Skeletal muscle tissue (tissue), 5 donors: Measurements from ENCODE around the gene TCP11L1. TPM values are rescaled to one million over a fixed set of nuclear protein-coding genes. Genes with fewer than 3 reads are reported as not detected.
"Not testable (repeated sequence)": the region's sequence is repeated elsewhere in the genome, so short reads cannot be mapped to it uniquely, and the experiment has no call there.

Experiments
- H3K27ac ChIP-seq: one replicate; pipeline ENCODE4 v1.7.0; 2013; ENCODE audit warnings: mild to moderate bottlenecking, low read depth, low read length, inconsistent platforms
- H3K27me3 ChIP-seq, 3 donors: one replicate each; pipeline ENCODE4 v1.7.0; 2013; ENCODE audit warnings: low read length in 3 of 3; ENCODE audit not compliant: control insufficient read depth in 3 of 3, insufficient read depth in 3 of 3
- H3K36me3 ChIP-seq, 3 donors: one replicate each; pipeline ENCODE4 v1.7.0; 2013; ENCODE audit warnings: low read length in 3 of 3; ENCODE audit not compliant: control insufficient read depth in 3 of 3, insufficient read depth in 3 of 3
- H3K4me1 ChIP-seq, 3 donors: one replicate each; pipeline ENCODE4 v1.7.0; 2013; ENCODE audit warnings: low read length in 3 of 3, mild to moderate bottlenecking in 3 of 3; ENCODE audit not compliant: control insufficient read depth in 3 of 3, insufficient read depth in 3 of 3
- H3K4me3 ChIP-seq, 3 donors: one replicate each; pipeline ENCODE4 v1.7.0; 2013; ENCODE audit warnings: low read length in 3 of 3
- H3K9ac ChIP-seq, 3 donors: one replicate each; pipeline ENCODE4 v1.7.0; 2013; ENCODE audit warnings: low read length in 3 of 3, mild to moderate bottlenecking in 3 of 3, moderate library complexity in 2 of 3, low read depth in 1 of 3
- H3K9me3 ChIP-seq, 3 donors: one replicate each; pipeline ENCODE4 v1.7.0; 2013; ENCODE audit warnings: low read length in 3 of 3; ENCODE audit not compliant: control insufficient read depth in 3 of 3
- small RNA-seq: library from RNA; depleted of rRNA; stranded (forward); fragments of <200 nt; gene quantifications from one replicate; pipeline ENCODE3, GENCODE V24; 2014
- total RNA-seq: library from RNA; depleted of rRNA; stranded (reverse); fragments of >200 nt; gene quantifications from one replicate; pipeline ENCODE4 v1.2.3, GENCODE V29; 2014
- donor health status: Osteomylitis.

The TCP11L1 gene
- total RNA-seq, 1 donor from 2014 or later = 11.5 TPM

GRCh38 chr11:33089776-33090175 is 50.4 kb downstream of the TCP11L1 start:
- Histone ChIP-seq H3K9me3 (no peaks in the 10 kb centered on the region), H3K9ac (no peak overlapping the region), H3K4me3 (no peak overlapping the region), H3K4me1 (no peaks in the 10 kb centered on the region), H3K27me3 (no peaks in the 10 kb centered on the region), H3K36me3 (peaks cover 0 to 13% (median 8%) of the 10 kb centered on the region in 3 donors), H3K27ac (no peak overlapping the region)

GRCh38 chr11:33094157-33094556 is 54.8 kb downstream of the TCP11L1 start:
- no peak overlapping the region for H3K9ac ChIP-seq
- no peaks in the 10 kb centered on the region for H3K27me3 ChIP-seq
- H3K9me3 ChIP-seq = no peaks in the 10 kb centered on the region
- no peak overlapping the region for H3K27ac ChIP-seq
- peaks cover 5 to 12% (median 5%) of the 10 kb centered on the region in 3 donors for H3K36me3 ChIP-seq
- H3K4me3 ChIP-seq = no peak overlapping the region
- no peaks in the 10 kb centered on the region for H3K4me1 ChIP-seq

- no peaks in the 10 kb centered on the region for H3K4me1 ChIP-seq
- H3K9me3 ChIP-seq = no peaks in the 10 kb centered on the region
- H3K4me3 ChIP-seq = no peak overlapping the region
- no peaks in the 10 kb centered on the region for H3K27me3 ChIP-seq
- no peak overlapping the region for H3K27ac ChIP-seq
- H3K36me3 ChIP-seq = peaks cover 7 to 29% (median 11%) of the 10 kb centered on the region in 3 donors
- no peak overlapping the region for H3K9ac ChIP-seq
Measured at GRCh38 chr11:33103836-33104235, 64.5 kb downstream of the TCP11L1 start.

GRCh38 chr11:33109294-33109895 is 70.0 kb downstream of the TCP11L1 start:
- peaks cover 0 to 6% (median 0%) of the 10 kb centered on the region in 3 donors for H3K36me3 ChIP-seq
- peak overlapping the region; percentile 32 for H3K27ac ChIP-seq
- no peak overlapping the region for H3K9ac ChIP-seq
- no peak overlapping the region for H3K4me3 ChIP-seq
- peaks cover 0 to 6% (median 0%) of the 10 kb centered on the region in 3 donors for H3K4me1 ChIP-seq
- H3K9me3 ChIP-seq = no peaks in the 10 kb centered on the region
- H3K27me3 ChIP-seq = no peaks in the 10 kb centered on the region

- Histone ChIP-seq H3K9me3 (no peaks in the 10 kb centered on the region), H3K9ac (no peak overlapping the region), H3K36me3 (peaks cover 0 to under 1% (median 0%) of the 10 kb centered on the region in 3 donors), H3K27ac (peak overlapping the region; percentile 32), H3K4me3 (no peak overlapping the region), H3K27me3 (no peaks in the 10 kb centered on the region), H3K4me1 (peaks cover 0 to 6% (median 0%) of the 10 kb centered on the region in 3 donors)
Measured at GRCh38 chr11:33110083-33110482, 70.7 kb downstream of the TCP11L1 start.

- no peaks in the 10 kb centered on the region for H3K27me3 ChIP-seq
- H3K27ac ChIP-seq = no peak overlapping the region
- H3K4me1 ChIP-seq = no peaks in the 10 kb centered on the region
- H3K36me3 ChIP-seq = no peaks in the 10 kb centered on the region
- no peak overlapping the region for H3K4me3 ChIP-seq
- no peak overlapping the region for H3K9ac ChIP-seq
- H3K9me3 ChIP-seq = no peaks in the 10 kb centered on the region
Measured at GRCh38 chr11:33116535-33116934, 77.2 kb downstream of the TCP11L1 start.

GRCh38 chr11:33122696-33123095 is 83.3 kb downstream of the TCP11L1 start:
- not testable (repeated sequence) for H3K27ac ChIP-seq, H3K4me3 ChIP-seq, H3K4me1 ChIP-seq, H3K9ac ChIP-seq, H3K36me3 ChIP-seq, H3K27me3 ChIP-seq, H3K9me3 ChIP-seq

Small RNAs within 50 kb of the gene (small RNA-seq; reads per million reads assigned to genes)
- gene RF00019 = not detected

Other genes starting within 250 kb of the TCP11L1 start
- not detected for gene CCDC73, start 244.9 kb upstream of the TCP11L1 start, total RNA-seq
- under 0.01 TPM for gene PRRG4, start 209.6 kb upstream of the TCP11L1 start, total RNA-seq
- gene QSER1, start 146.8 kb upstream of the TCP11L1 start, total RNA-seq = 29.2 TPM
- 9.9 TPM for gene DEPDC7, start 23.7 kb upstream of the TCP11L1 start, total RNA-seq
- 50.6 TPM for gene CSTF3, start 121.9 kb downstream of the TCP11L1 start, total RNA-seq
- 478 TPM for gene HIPK3, start 217.8 kb downstream of the TCP11L1 start, total RNA-seq